Retinal pigment epithelial cell (primary cell): ENCODE measurements around the gene SLC38A2.

Source experiments
- DNase-seq: peaks from one replicate; pipeline ENCODE4 v3.0.0-alpha.2; 2010; ENCODE audit warnings: low read depth
- H3K4me3 ChIP-seq: 2 replicates; pipeline ENCODE4 v1.5.1; 2011; ENCODE audit warnings: mild to moderate bottlenecking, low read length, control low read depth, moderate library complexity
- CTCF ChIP-seq: conservative IDR thresholded peaks from 2 replicates; pipeline ENCODE4 v1.5.1; 2011; ENCODE audit warnings: low read depth, low read length, control low read depth, inconsistent platforms

The SLC38A2 gene

GRCh38 chr12:46370792-46371717 is 1.5 kb downstream of the SLC38A2 start:
- TF ChIP-seq CTCF = no peak
- no peak for DNase-seq
- H3K4me3 ChIP-seq = peak overlapping the region; percentile 83

- no peak for TF ChIP-seq CTCF
- H3K4me3 ChIP-seq = peak overlapping the region; percentile 83
- DNase-seq = no peak
Observed at GRCh38 chr12:46370380-46370734, 2.2 kb downstream of the SLC38A2 start.

GRCh38 chr12:46369474-46370379 is 2.8 kb downstream of the SLC38A2 start:
- no peak for TF ChIP-seq CTCF
- no peak for DNase-seq

GRCh38 chr12:46369095-46369473 is 3.5 kb downstream of the SLC38A2 start:
- no peak for TF ChIP-seq CTCF
- no peak for DNase-seq
- peak overlapping the region; percentile 83 for H3K4me3 ChIP-seq

More at GRCh38 chr12:46369474-46370379, 2.8 kb downstream of the SLC38A2 start:
- peak overlapping the region; percentile 83 for H3K4me3 ChIP-seq

- TF ChIP-seq CTCF = no peak
Observed at GRCh38 chr12:46368684-46369083, 3.9 kb downstream of the SLC38A2 start.

GRCh38 chr12:46368138-46368537 is 4.4 kb downstream of the SLC38A2 start:
- H3K4me3 ChIP-seq = peak overlapping the region; percentile 11
- no peak for DNase-seq
- no peak for TF ChIP-seq CTCF

More at GRCh38 chr12:46368684-46369083, 3.9 kb downstream of the SLC38A2 start:
- DNase-seq = no peak
- peak overlapping the region; percentile 11 for H3K4me3 ChIP-seq
